A549 (cell line): ENCODE measurements around the gene FIBCD1. TPM values are rescaled to one million over a fixed set of nuclear protein-coding genes. Genes with fewer than 3 reads are reported as not detected.

ENCODE experiments used
- ATAC-seq, 2 experiments: fragments of 200-7000 bp in 1 of 2; fragments of >200 bp in 1 of 2; cut with Nextera tagmentation in 1 of 2; cut with Tn5 transposase in 1 of 2; 3 replicates each; pipeline versions ENCODE4 v1.8.0 to v1.9.1; 2018 to 2020; ENCODE audit warnings: mild to moderate bottlenecking in 1 of 2, moderate library complexity in 1 of 2
- CTCF ChIA-PET: fragments of 300-600 bp; sonication (Branson Sonifier 250); formaldehyde crosslinking; extraction: SDS; loops from one replicate; lab custom pipeline; 2021; ENCODE audit warnings: antibody characterized with exemption, inconsistent platforms; lab: Yijun Ruan, JAX
- POLR2A ChIA-PET: fragments of 350-600 bp; formaldehyde crosslinking; extraction: SDS; loops from one replicate; lab custom pipeline; 2021; ENCODE audit warnings: antibody characterized with exemption, inconsistent platforms; lab: Yijun Ruan, JAX
- DNase-seq, 2 experiments: peaks; one replicate each; pipeline versions ENCODE4 v3.0.0 to v3.0.0-alpha.2; 2011 to 2016; ENCODE audit warnings: low read depth in 1 of 2, low spot score in 1 of 2
- FAIRE-seq: peaks from 2 replicates; lab custom pipeline; 2011; peaks lifted over from hg19 to GRCh38; lab: Jason Lieb, UNC
- H3K27ac ChIP-seq, 2 experiments: fragments of >200 bp; sonication (Bioruptor Twin); formaldehyde crosslinking; 3 replicates each; pipeline ENCODE4 v1.5.1; 2016 to 2017
- H3K4me1 ChIP-seq: fragments of >200 bp; sonication (Bioruptor Twin); formaldehyde crosslinking; 3 replicates; pipeline ENCODE4 v1.6.1; 2016
- H3K4me2 ChIP-seq: fragments of >200 bp; sonication (Bioruptor Twin); formaldehyde crosslinking; 3 replicates; pipeline ENCODE4 v1.6.1; 2016
- H3K4me3 ChIP-seq: fragments of >200 bp; sonication (Bioruptor Twin); formaldehyde crosslinking; 3 replicates; pipeline ENCODE4 v1.5.1; 2016
- H3K9me3 ChIP-seq: fragments of >200 bp; sonication (Bioruptor Twin); formaldehyde crosslinking; 3 replicates; pipeline ENCODE4 v1.6.1; 2016
- BHLHE40 ChIP-seq: IDR thresholded peaks from 2 replicates; pipeline ENCODE4 v1.6.1; 2012; ENCODE audit warnings: low read depth, low read length, inconsistent platforms
- CBX2 ChIP-seq: fragments of 200-600 bp; sonication (generic); IDR thresholded peaks from 2 replicates; pipeline ENCODE4 v1.6.1; 2016; ENCODE audit warnings: low read depth, mild to moderate bottlenecking, borderline replicate concordance
- CBX8 ChIP-seq: fragments of 200-600 bp; sonication (generic); IDR thresholded peaks from 2 replicates; pipeline ENCODE4 v1.6.1; 2016
- CHD2 ChIP-seq: fragments of 150-350 bp; IDR thresholded peaks from 2 replicates; pipeline ENCODE4 v1.6.1; 2014; ENCODE audit warnings: low read length; ENCODE audit not compliant: partially characterized antibody
- CHD4 ChIP-seq: fragments of 200-600 bp; sonication (generic); IDR thresholded peaks from 2 replicates; pipeline ENCODE4 v1.6.1; 2016; ENCODE audit warnings: antibody characterized with exemption, mild to moderate bottlenecking, borderline replicate concordance
- ESRRA ChIP-seq: fragments of 150-350 bp; IDR thresholded peaks from 2 replicates; pipeline ENCODE4 v1.6.1; 2014; ENCODE audit warnings: mild to moderate bottlenecking, low read length, borderline replicate concordance
- FOSB ChIP-seq: fragments of 250-450 bp; sonication (Bioruptor Pico); IDR thresholded peaks from 2 replicates; pipeline ENCODE4 v1.5.0; 2020; ENCODE audit warnings: mild to moderate bottlenecking, moderate library complexity
- GATA3 ChIP-seq: IDR thresholded peaks from 2 replicates; pipeline ENCODE4 v1.6.1; 2012; ENCODE audit warnings: borderline replicate concordance
- HDAC2 ChIP-seq: fragments of 200-600 bp; sonication (generic); IDR thresholded peaks from 2 replicates; pipeline ENCODE4 v1.6.1; 2016
- HOXB5 ChIP-seq: fragments of 250-450 bp; sonication (Bioruptor Pico); IDR thresholded peaks from 2 replicates; pipeline ENCODE4 v1.5.0; 2020; ENCODE audit warnings: mild to moderate bottlenecking, moderate library complexity
- JUNB ChIP-seq: fragments of >200 bp; sonication (Bioruptor Twin); formaldehyde crosslinking; IDR thresholded peaks from 2 replicates; pipeline ENCODE4 v1.6.1; 2016
- KDM1A ChIP-seq: fragments of 200-600 bp; sonication (generic); IDR thresholded peaks from 2 replicates; pipeline ENCODE4 v1.6.1; 2016; ENCODE audit warnings: low read depth, mild to moderate bottlenecking
- MAFK ChIP-seq: fragments of 450-650 bp; IDR thresholded peaks from 2 replicates; pipeline ENCODE4 v1.6.1; 2014; ENCODE audit not compliant: partially characterized antibody
- NR3C1 ChIP-seq: fragments of >200 bp; sonication (Bioruptor Twin); formaldehyde crosslinking; IDR thresholded peaks from 3 replicates; pipeline ENCODE4 v1.6.1; 2017
- PHF8 ChIP-seq: fragments of 200-600 bp; sonication (generic); IDR thresholded peaks from 2 replicates; pipeline ENCODE4 v1.6.1; 2016; ENCODE audit warnings: low read depth, mild to moderate bottlenecking, antibody characterized with exemption, moderate library complexity, borderline replicate concordance
- RAD21 ChIP-seq, 2 experiments: fragments of >200 bp in 1 of 2; sonication (Bioruptor Twin) in 1 of 2; formaldehyde crosslinking in 1 of 2; IDR thresholded peaks in 1 of 2; conservative IDR thresholded peaks in 1 of 2; 2 replicates in 1 of 2; 3 replicates in 1 of 2; pipeline ENCODE4 v1.6.1; 2012 to 2018; ENCODE audit warnings: inconsistent platforms in 1 of 2
- RCOR1 ChIP-seq: fragments of 150-350 bp; IDR thresholded peaks from 2 replicates; pipeline ENCODE4 v1.6.1; 2014; ENCODE audit warnings: antibody characterized with exemption, low read length, low read depth
- RNF2 ChIP-seq: fragments of 200-600 bp; sonication (generic); IDR thresholded peaks from 2 replicates; pipeline ENCODE4 v1.6.1; 2016; ENCODE audit warnings: low read depth, mild to moderate bottlenecking, antibody characterized with exemption, moderate library complexity, borderline replicate concordance
- SMC3 ChIP-seq: fragments of >200 bp; sonication (Bioruptor Twin); formaldehyde crosslinking; IDR thresholded peaks from 3 replicates; pipeline ENCODE4 v1.6.1; 2018; ENCODE audit warnings: inconsistent platforms
- ZC3H11A ChIP-seq: fragments of 450-650 bp; IDR thresholded peaks from 2 replicates; pipeline ENCODE4 v1.6.1; 2014; ENCODE audit warnings: antibody characterized with exemption, mild to moderate bottlenecking
- ZFP36 ChIP-seq: fragments of 450-650 bp; IDR thresholded peaks from 2 replicates; pipeline ENCODE4 v1.6.1; 2014; ENCODE audit warnings: borderline replicate concordance; ENCODE audit not compliant: partially characterized antibody
- ZNF302 ChIP-seq: fragments of 250-450 bp; sonication (Bioruptor Pico); IDR thresholded peaks from 2 replicates; pipeline ENCODE4 v1.9.0; 2021; ENCODE audit warnings: inconsistent platforms, mild to moderate bottlenecking, moderate library complexity
- WGBS: methylation state at CpG from one replicate; pipeline ENCODE4 v1.1.6; 2017; ENCODE audit errors: missing lambda C conversion rate; 5-methylcytosine and 5-hydroxymethylcytosine counted together
- polyA plus RNA-seq, 4 experiments: library from polyadenylated mRNA; depleted of rRNA in 3 of 4; stranded (reverse); fragments of >200 nt; fragmentation: RNase III in 1 of 4; extraction: RNeasy Plus Mini Kit Qiagen cat#74134 plus additional on column Dnase treatment in 1 of 4; gene quantifications; 2 replicates in 3 of 4; 3 replicates in 1 of 4; pipeline ENCODE4 v1.2.3, GENCODE V29; 2011 to 2017
- TF ChIP-seq, protein P1 (sequence below): IDR thresholded peaks from 2 replicates; pipeline ENCODE4 v1.6.1; 2012
- TF ChIP-seq, protein P2 (sequence below): fragments of 200-600 bp; sonication (generic); IDR thresholded peaks from 2 replicates; pipeline ENCODE4 v1.6.1; 2016; ENCODE audit warnings: antibody characterized with exemption, mild to moderate bottlenecking, moderate library complexity
- TF ChIP-seq, protein P3 (sequence below): fragments of >200 bp; sonication (Bioruptor Twin); formaldehyde crosslinking; IDR thresholded peaks from 2 replicates; pipeline ENCODE4 v1.6.1; 2016
- TF ChIP-seq, protein P4 (sequence below): fragments of >200 bp; sonication (Bioruptor Twin); formaldehyde crosslinking; IDR thresholded peaks from 3 replicates; pipeline ENCODE4 v1.6.1; 2016
- TF ChIP-seq, protein P5 (sequence below): fragments of 250-450 bp; sonication (Bioruptor Pico); IDR thresholded peaks from 2 replicates; pipeline ENCODE4 v1.5.0; 2021; ENCODE audit warnings: mild to moderate bottlenecking, moderate library complexity, borderline replicate concordance

FIBCD1 gene
- polyA plus RNA-seq, 2 of the 4 experiments (the other 2 are of a cell fraction) = 4.8 to 4.9 TPM

DNA sequence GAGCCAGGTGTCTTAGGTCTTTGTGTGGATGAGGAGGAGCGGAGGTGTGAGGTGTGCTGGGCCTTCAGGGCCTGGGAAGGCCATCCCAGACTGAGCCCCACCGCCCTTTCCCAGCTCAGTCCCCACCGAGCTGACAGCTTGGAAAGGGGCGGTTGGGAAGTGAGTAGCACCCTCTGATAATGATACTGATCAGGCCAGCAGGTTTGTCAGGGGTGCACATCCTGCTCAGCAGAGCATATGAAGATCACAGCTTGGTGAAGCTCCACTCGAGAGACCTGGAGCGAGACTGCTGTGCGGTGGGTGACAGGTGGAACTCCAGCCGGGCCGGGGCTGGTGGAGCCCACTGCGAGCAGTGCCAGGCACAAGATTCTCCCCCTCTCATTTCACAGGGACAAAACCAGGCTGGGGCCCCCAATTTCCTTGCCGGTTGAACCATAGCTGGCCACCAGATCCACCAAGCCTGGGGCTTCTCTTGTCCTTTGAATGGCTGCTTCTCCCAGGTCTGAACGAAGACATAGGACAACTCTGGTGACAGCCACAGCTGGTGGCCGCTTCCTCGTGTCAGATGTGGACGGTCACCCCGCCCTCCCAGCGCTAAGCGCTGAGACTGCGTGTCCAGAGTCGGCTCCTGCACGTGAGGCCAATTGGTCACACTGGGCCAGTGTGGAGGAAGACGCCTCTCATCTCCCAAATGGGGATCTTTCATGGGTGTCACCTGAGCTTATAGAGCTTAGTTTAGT, 50.7 kb downstream of the FIBCD1 start:
- DNase-seq = no peak
- ChIA-PET CTCF (interaction anchor here (0.7 to 3.5 kb wide), 9 partner anchors 10 to 110 kb away, joined by 3 to 29 read pairs (median 4); no protein-coding TSS in a partner anchor), POLR2A (no interaction called here)
- no peak for ATAC-seq
- no peaks in the 10 kb centered on the region for H3K9me3 ChIP-seq
- no peak overlapping the region for H3K4me3 ChIP-seq
- no peak overlapping the region for H3K4me2 ChIP-seq
- TF ChIP-seq FOSB (CRISPR knock-in tag) (no peak), RAD21 (conservative IDR thresholded peaks at IDR 0.05 in 1 of 2, IDR thresholded peaks at IDR 0.05 in 1 of 2) (no peak), BHLHE40 (no peak), SMC3 (no peak), CBX8 (no peak), HOXB5 (CRISPR knock-in tag) (no peak), CHD2 (no peak), CBX2 (no peak), ZNF302 (CRISPR knock-in tag) (no peak), CHD4 (no peak), JUNB (no peak), KDM1A (no peak), GATA3 (no peak), ESRRA (no peak), PHF8 (no peak), MAFK (no peak)
- TF ChIP-seq, protein P1, sequence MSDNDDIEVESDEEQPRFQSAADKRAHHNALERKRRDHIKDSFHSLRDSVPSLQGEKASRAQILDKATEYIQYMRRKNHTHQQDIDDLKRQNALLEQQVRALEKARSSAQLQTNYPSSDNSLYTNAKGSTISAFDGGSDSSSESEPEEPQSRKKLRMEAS = no peak
- TF ChIP-seq, protein P2, sequence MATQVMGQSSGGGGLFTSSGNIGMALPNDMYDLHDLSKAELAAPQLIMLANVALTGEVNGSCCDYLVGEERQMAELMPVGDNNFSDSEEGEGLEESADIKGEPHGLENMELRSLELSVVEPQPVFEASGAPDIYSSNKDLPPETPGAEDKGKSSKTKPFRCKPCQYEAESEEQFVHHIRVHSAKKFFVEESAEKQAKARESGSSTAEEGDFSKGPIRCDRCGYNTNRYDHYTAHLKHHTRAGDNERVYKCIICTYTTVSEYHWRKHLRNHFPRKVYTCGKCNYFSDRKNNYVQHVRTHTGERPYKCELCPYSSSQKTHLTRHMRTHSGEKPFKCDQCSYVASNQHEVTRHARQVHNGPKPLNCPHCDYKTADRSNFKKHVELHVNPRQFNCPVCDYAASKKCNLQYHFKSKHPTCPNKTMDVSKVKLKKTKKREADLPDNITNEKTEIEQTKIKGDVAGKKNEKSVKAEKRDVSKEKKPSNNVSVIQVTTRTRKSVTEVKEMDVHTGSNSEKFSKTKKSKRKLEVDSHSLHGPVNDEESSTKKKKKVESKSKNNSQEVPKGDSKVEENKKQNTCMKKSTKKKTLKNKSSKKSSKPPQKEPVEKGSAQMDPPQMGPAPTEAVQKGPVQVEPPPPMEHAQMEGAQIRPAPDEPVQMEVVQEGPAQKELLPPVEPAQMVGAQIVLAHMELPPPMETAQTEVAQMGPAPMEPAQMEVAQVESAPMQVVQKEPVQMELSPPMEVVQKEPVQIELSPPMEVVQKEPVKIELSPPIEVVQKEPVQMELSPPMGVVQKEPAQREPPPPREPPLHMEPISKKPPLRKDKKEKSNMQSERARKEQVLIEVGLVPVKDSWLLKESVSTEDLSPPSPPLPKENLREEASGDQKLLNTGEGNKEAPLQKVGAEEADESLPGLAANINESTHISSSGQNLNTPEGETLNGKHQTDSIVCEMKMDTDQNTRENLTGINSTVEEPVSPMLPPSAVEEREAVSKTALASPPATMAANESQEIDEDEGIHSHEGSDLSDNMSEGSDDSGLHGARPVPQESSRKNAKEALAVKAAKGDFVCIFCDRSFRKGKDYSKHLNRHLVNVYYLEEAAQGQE = no peak
- TF ChIP-seq, protein P3, sequence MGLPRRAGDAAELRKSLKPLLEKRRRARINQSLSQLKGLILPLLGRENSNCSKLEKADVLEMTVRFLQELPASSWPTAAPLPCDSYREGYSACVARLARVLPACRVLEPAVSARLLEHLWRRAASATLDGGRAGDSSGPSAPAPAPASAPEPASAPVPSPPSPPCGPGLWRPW = no peak
- TF ChIP-seq, protein P4, sequence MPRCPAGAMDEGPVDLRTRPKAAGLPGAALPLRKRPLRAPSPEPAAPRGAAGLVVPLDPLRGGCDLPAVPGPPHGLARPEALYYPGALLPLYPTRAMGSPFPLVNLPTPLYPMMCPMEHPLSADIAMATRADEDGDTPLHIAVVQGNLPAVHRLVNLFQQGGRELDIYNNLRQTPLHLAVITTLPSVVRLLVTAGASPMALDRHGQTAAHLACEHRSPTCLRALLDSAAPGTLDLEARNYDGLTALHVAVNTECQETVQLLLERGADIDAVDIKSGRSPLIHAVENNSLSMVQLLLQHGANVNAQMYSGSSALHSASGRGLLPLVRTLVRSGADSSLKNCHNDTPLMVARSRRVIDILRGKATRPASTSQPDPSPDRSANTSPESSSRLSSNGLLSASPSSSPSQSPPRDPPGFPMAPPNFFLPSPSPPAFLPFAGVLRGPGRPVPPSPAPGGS = no peak
- no peak for FAIRE-seq
- no peak overlapping the region for H3K27ac ChIP-seq
- 96% methylated on average over 22 of the region's 22 CpGs for whole genome bisulfite sequencing
- H3K4me1 ChIP-seq = no peaks in the 10 kb centered on the region

DNA sequence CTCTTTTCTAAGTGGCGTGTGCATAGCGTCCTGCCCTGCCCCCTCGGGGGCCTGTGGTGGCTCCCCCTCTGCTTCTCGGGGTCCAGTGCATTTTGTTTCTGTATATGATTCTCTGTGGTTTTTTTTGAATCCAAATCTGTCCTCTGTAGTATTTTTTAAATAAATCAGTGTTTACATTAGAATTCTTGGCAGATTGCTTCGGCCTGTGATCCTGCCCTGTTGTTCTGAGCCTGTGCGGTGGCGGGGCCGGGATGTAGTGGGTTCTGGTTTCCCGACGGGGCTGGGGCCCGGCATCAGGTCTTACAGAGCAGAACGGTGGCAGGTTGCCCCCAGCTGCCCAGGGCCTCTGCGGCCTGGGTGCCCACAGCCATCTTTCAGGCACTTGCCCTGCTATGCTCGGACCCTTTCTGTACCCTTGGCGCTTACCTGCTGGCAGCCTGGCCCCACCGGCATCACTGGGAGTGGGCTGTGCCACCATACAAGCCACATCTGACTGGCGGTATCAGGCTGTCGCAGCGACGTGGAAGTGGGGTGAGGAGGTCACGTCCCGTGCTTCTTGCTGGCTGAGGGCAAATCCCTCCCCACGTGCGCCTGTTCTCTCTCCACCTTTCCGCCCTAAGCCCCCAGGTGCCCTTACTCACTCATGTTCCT, 51.4 kb downstream of the FIBCD1 start:
- no peak for TF ChIP-seq RCOR1
- TF ChIP-seq, protein P5, sequence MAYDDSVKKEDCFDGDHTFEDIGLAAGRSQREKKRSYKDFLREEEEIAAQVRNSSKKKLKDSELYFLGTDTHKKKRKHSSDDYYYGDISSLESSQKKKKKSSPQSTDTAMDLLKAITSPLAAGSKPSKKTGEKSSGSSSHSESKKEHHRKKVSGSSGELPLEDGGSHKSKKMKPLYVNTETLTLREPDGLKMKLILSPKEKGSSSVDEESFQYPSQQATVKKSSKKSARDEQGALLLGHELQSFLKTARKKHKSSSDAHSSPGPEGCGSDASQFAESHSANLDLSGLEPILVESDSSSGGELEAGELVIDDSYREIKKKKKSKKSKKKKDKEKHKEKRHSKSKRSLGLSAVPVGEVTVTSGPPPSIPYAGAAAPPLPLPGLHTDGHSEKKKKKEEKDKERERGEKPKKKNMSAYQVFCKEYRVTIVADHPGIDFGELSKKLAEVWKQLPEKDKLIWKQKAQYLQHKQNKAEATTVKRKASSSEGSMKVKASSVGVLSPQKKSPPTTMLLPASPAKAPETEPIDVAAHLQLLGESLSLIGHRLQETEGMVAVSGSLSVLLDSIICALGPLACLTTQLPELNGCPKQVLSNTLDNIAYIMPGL (CRISPR knock-in tag) = no peak
- no peak for TF ChIP-seq RNF2
- TF ChIP-seq, protein P3 = no peak
- no peak for TF ChIP-seq ZFP36
- TF ChIP-seq HDAC2 = no peak
- no peak for TF ChIP-seq NR3C1
- TF ChIP-seq, protein P1 = no peak
- no peak for TF ChIP-seq ZC3H11A
- TF ChIP-seq KDM1A = no peak
- no peak for TF ChIP-seq FOSB (CRISPR knock-in tag)
- H3K4me3 ChIP-seq = no peak overlapping the region
- no peak for FAIRE-seq
- POLR2A ChIA-PET = no interaction called here
- no peak for ATAC-seq
- 91% methylated on average over 23 of the region's 25 CpGs for WGBS
- CTCF ChIA-PET = interaction anchor here (1.0 to 5.2 kb wide), 6 partner anchors 17 to 111 kb away, joined by 4 to 47 read pairs (median 17); no protein-coding TSS in a partner anchor
- no peaks in the 10 kb centered on the region for H3K4me1 ChIP-seq
- DNase-seq = no peak
- H3K9me3 ChIP-seq = no peaks in the 10 kb centered on the region
- H3K27ac ChIP-seq = no peak overlapping the region
- no peak overlapping the region for H3K4me2 ChIP-seq
